ENCODE measurements around the gene ARHGEF1.

ARHGEF1 gene

GRCh38 chr19:41951686-41952172, 68.7 kb downstream of the ARHGEF1 start (continued):
- TF ChIP-seq ZNF398 (tag by site-specific recombination; IDR thresholded peaks at IDR 0.05) (peak; percentile 78), ZNF639 (tag by site-specific recombination; IDR thresholded peaks at IDR 0.05) (no peak), ZNF704 (tag by site-specific recombination; IDR thresholded peaks at IDR 0.05) (no peak), ZBTB11 (tag by site-specific recombination; conservative IDR thresholded peaks at IDR 0.05; ENCODE audit: low read depth) (peak; percentile 64), ZNF157 (tag by site-specific recombination; IDR thresholded peaks at IDR 0.05) (no peak), ZBTB6 (tag by site-specific recombination; IDR thresholded peaks at IDR 0.05) (no peak), MZF1 (tag by site-specific recombination; IDR thresholded peaks at IDR 0.05; ENCODE audit: borderline replicate concordance) (peak; percentile 14; the same call in 1 of the 2 replicates), ZNF692 (tag by site-specific recombination; IDR thresholded peaks at IDR 0.05) (peak; percentile 70; the same call in 1 of the 2 replicates), ZBTB7A (tag by site-specific recombination; IDR thresholded peaks at IDR 0.05; ENCODE audit: low read depth) (no peak), BCL11A (tag by site-specific recombination; IDR thresholded peaks at IDR 0.05; ENCODE audit: low read depth) (no peak), ZNF433 (tag by site-specific recombination; IDR thresholded peaks at IDR 0.05; ENCODE audit: low read depth) (no peak), ZSCAN16 (tag by site-specific recombination; IDR thresholded peaks at IDR 0.05) (no peak), IKZF3 (tag by site-specific recombination; IDR thresholded peaks at IDR 0.05) (peak; percentile 73), PRDM10 (tag by site-specific recombination; IDR thresholded peaks at IDR 0.05) (peak; percentile 86), REPIN1 (tag by site-specific recombination; IDR thresholded peaks at IDR 0.05; ENCODE audit: low read depth) (no peak), ZNF664 (tag by site-specific recombination; IDR thresholded peaks at IDR 0.05) (no peak), ZNF600 (tag by site-specific recombination; IDR thresholded peaks at IDR 0.05) (peak; percentile 80), ZNF248 (tag by site-specific recombination; IDR thresholded peaks at IDR 0.05) (no peak), ZNF548 (tag by site-specific recombination; IDR thresholded peaks at IDR 0.05) (no peak), AEBP2 (tag by site-specific recombination; IDR thresholded peaks at IDR 0.05; ENCODE audit: borderline replicate concordance) (no peak), ZNF24 (tag by site-specific recombination; IDR thresholded peaks at IDR 0.05) (no peak), ZFHX2 (tag by site-specific recombination; conservative IDR thresholded peaks at IDR 0.05) (0 out of 2 replicates have a peak, but pooled peaks have one; percentile 23)
